ENCODE data around the gene PM20D2. TPM values are rescaled to one million over a fixed set of nuclear protein-coding genes. Genes with fewer than 3 reads are reported as not detected.

PM20D2 gene
- total and polyA plus RNA-seq, 8 donors: 3.6 to 11.0 (median 5.3) TPM

GRCh38 chr6:89183294-89183693 is 37.4 kb downstream of the PM20D2 start:
- no peaks in the 10 kb centered on the region for H3K4me1 ChIP-seq
- intact Hi-C loops (cut with DNase I): no loop called here
- TF ChIP-seq CTCF (IDR thresholded peaks at IDR 0.05): no peak
- no peaks in the 10 kb centered on the region for H3K9me3 ChIP-seq
- H3K27ac ChIP-seq: no peak overlapping the region
- no peak overlapping the region for H3K4me3 ChIP-seq
- FAIRE-seq (no peak), DNase-seq (no peak), ATAC-seq (no peak)
- WGBS, 2 donors: 47 to 48% methylated on average over 2 of the region's 2 CpGs
- H3K27me3 ChIP-seq: no peaks in the 10 kb centered on the region
- no peaks in the 10 kb centered on the region for H3K36me3 ChIP-seq

GRCh38 chr6:89184344-89184743 is 38.5 kb downstream of the PM20D2 start:
- FAIRE-seq (no peak), ATAC-seq (no peak), DNase-seq (no peak)
- TF ChIP-seq CTCF (IDR thresholded peaks at IDR 0.05): no peak
- no peaks in the 10 kb centered on the region for H3K9me3 ChIP-seq
- H3K4me1 ChIP-seq: no peaks in the 10 kb centered on the region
- H3K4me3 ChIP-seq: no peak overlapping the region
- WGBS, 2 donors: 87 to 89% methylated on average over 8 to 9 of the region's 9 CpGs
- no peak overlapping the region for H3K27ac ChIP-seq
- H3K36me3 ChIP-seq: no peaks in the 10 kb centered on the region
- intact Hi-C loops (cut with DNase I): no loop called here
- H3K27me3 ChIP-seq: no peaks in the 10 kb centered on the region

GRCh38 chr6:89186762-89187161 is 40.9 kb downstream of the PM20D2 start:
- DNase-seq (no peak), ATAC-seq (no peak), FAIRE-seq (no peak)
- Histone ChIP-seq H3K4me3 (no peak overlapping the region), H3K4me1 (no peaks in the 10 kb centered on the region), H3K9me3 (no peaks in the 10 kb centered on the region), H3K36me3 (no peaks in the 10 kb centered on the region), H3K27ac (no peak overlapping the region), H3K27me3 (no peaks in the 10 kb centered on the region)
- no peak for TF ChIP-seq CTCF (IDR thresholded peaks at IDR 0.05)
- intact Hi-C loops (cut with DNase I): no loop called here
- 94 to 99% methylated on average over 2 of the region's 2 CpGs for WGBS, 2 donors

- ATAC-seq: no peak
- WGBS, 2 donors: 90 to 96% methylated on average over 5 of the region's 5 CpGs
- H3K4me3 ChIP-seq: no peak overlapping the region
- no peaks in the 10 kb centered on the region for H3K36me3 ChIP-seq
- H3K27me3 ChIP-seq: no peaks in the 10 kb centered on the region
- no peak for DNase-seq
- no peak for TF ChIP-seq CTCF (IDR thresholded peaks at IDR 0.05)
- FAIRE-seq: no peak
- intact Hi-C loops (cut with DNase I): no loop called here
- H3K9me3 ChIP-seq: no peaks in the 10 kb centered on the region
- no peaks in the 10 kb centered on the region for H3K4me1 ChIP-seq
- H3K27ac ChIP-seq: no peak overlapping the region
These were observed 41.6 kb downstream of the PM20D2 start for GRCh38 chr6:89187504-89187903.

GRCh38 chr6:89190741-89191140 is 44.9 kb downstream of the PM20D2 start:
- ATAC-seq (no peak), FAIRE-seq (no peak), DNase-seq (no peak)
- Histone ChIP-seq H3K27me3 (no peaks in the 10 kb centered on the region), H3K4me1 (no peaks in the 10 kb centered on the region), H3K27ac (no peak overlapping the region), H3K9me3 (no peaks in the 10 kb centered on the region), H3K36me3 (no peaks in the 10 kb centered on the region), H3K4me3 (no peak overlapping the region)
- TF ChIP-seq CTCF (IDR thresholded peaks at IDR 0.05): no peak
- 87 to 89% methylated on average over 5 of the region's 5 CpGs for WGBS, 2 donors
- intact Hi-C loops (cut with DNase I): no loop called here
